CD14-positive monocyte (primary cell): ENCODE results near the gene COL9A3. TPM values are rescaled to one million over a fixed set of nuclear protein-coding genes. Genes with fewer than 3 reads are reported as not detected.

Experiments
- DNase-seq, 3 donors: peaks; one replicate each; pipeline ENCODE4 v3.0.0-alpha.2; 2011 to 2022
- H2AFZ ChIP-seq: 2 replicates; pipeline ENCODE4 v1.6.0; 2012; ENCODE audit warnings: mild to moderate bottlenecking, low read depth, low read length, inconsistent platforms; ENCODE audit not compliant: insufficient read depth, poor library complexity, severe bottlenecking
- H3K27ac ChIP-seq, 2 donors: 1 replicate in 1 of 2; 2 replicates in 1 of 2; pipeline ENCODE4 v1.5.1; 2012 to 2013; ENCODE audit warnings: low read length in 2 of 2, control low read depth in 1 of 2, inconsistent platforms in 1 of 2, low read depth in 1 of 2, mild to moderate bottlenecking in 1 of 2
- H3K27me3 ChIP-seq, 2 donors: one replicate each; pipeline versions ENCODE4 v1.6.0 to v1.6.1; 2011 to 2013; ENCODE audit warnings: low read length in 2 of 2; ENCODE audit not compliant: control insufficient read depth in 2 of 2, insufficient read depth in 2 of 2
- H3K36me3 ChIP-seq, 2 donors: replicated peaks in 1 of 2; 1 replicate in 1 of 2; 2 replicates in 1 of 2; pipeline versions ENCODE4 v1.5.1 to v1.6.1; 2012 to 2013; ENCODE audit warnings: low read length in 2 of 2, control low read depth in 1 of 2, inconsistent platforms in 1 of 2, mild to moderate bottlenecking in 1 of 2; ENCODE audit not compliant: insufficient read depth in 2 of 2, control insufficient read depth in 1 of 2
- H3K4me1 ChIP-seq, 2 donors: 1 replicate in 1 of 2; 2 replicates in 1 of 2; pipeline versions ENCODE4 v1.5.1 to v1.6.1; 2012 to 2013; ENCODE audit warnings: low read length in 2 of 2, control low read depth in 1 of 2, inconsistent platforms in 1 of 2, mild to moderate bottlenecking in 1 of 2, moderate library complexity in 1 of 2; ENCODE audit not compliant: insufficient read depth in 2 of 2, control insufficient read depth in 1 of 2
- H3K4me2 ChIP-seq: replicated peaks from 2 replicates; pipeline ENCODE3; 2012; ENCODE audit warnings: low read length, moderate library complexity, mild to moderate bottlenecking; ENCODE audit not compliant: poor library complexity, severe bottlenecking; ENCODE audit errors: extremely low read depth
- H3K4me3 ChIP-seq, 3 experiments: fragments of 200-600 bp in 1 of 3; sonication (generic) in 1 of 3; replicated peaks in 1 of 3; 1 replicate in 2 of 3; 2 replicates in 1 of 3; pipeline ENCODE4 v1.5.1; 2011 to 2013; ENCODE audit warnings: low read length in 3 of 3, mild to moderate bottlenecking in 3 of 3, control low read depth in 2 of 3, low read depth in 2 of 3, inconsistent platforms in 1 of 3, moderate library complexity in 1 of 3
- H3K79me2 ChIP-seq: 2 replicates; pipeline ENCODE4 v1.6.0; 2012; ENCODE audit warnings: mild to moderate bottlenecking, control low read depth, inconsistent platforms, low read length, moderate library complexity; ENCODE audit not compliant: insufficient read depth
- H3K9ac ChIP-seq: 2 replicates; pipeline ENCODE4 v1.6.0; 2017; ENCODE audit warnings: low read length, mild to moderate bottlenecking; ENCODE audit not compliant: insufficient read depth, poor library complexity, severe bottlenecking
- H3K9me3 ChIP-seq, 2 donors: replicated peaks in 1 of 2; 1 replicate in 1 of 2; 2 replicates in 1 of 2; pipeline versions ENCODE4 v1.5.1 to v1.6.1; 2012 to 2013; ENCODE audit warnings: low read length in 2 of 2, control low read depth in 1 of 2; ENCODE audit not compliant: control insufficient read depth in 1 of 2, insufficient read depth in 1 of 2
- H4K20me1 ChIP-seq: 2 replicates; pipeline ENCODE4 v1.6.0; 2012; ENCODE audit warnings: mild to moderate bottlenecking, low read length, control low read depth, moderate library complexity; ENCODE audit not compliant: insufficient read depth
- H3K27ac Mint-ChIP-seq, 7 donors: one replicate each; pipeline ENCODE4 v1.8.0; 2020; ENCODE audit warnings: mild to moderate bottlenecking in 7 of 7, mixed read lengths in 7 of 7, moderate library complexity in 6 of 7, inconsistent platforms in 2 of 7
- H3K27me3 Mint-ChIP-seq, 3 donors: one replicate each; pipeline ENCODE4 v1.8.0; 2021 to 2022; ENCODE audit warnings: low read depth in 3 of 3, mild to moderate bottlenecking in 3 of 3, mixed read lengths in 3 of 3, moderate library complexity in 3 of 3, inconsistent platforms in 1 of 3
- H3K36me3 Mint-ChIP-seq, 2 donors: one replicate each; pipeline ENCODE4 v1.8.0; 2020; ENCODE audit warnings: mixed read lengths in 2 of 2, inconsistent platforms in 1 of 2, mild to moderate bottlenecking in 1 of 2
- H3K4me1 Mint-ChIP-seq: one replicate; pipeline ENCODE4 v1.8.0; 2020; ENCODE audit warnings: mild to moderate bottlenecking, mixed read lengths
- H3K4me3 Mint-ChIP-seq, 2 donors: one replicate each; pipeline ENCODE4 v1.8.0; 2020; ENCODE audit warnings: mild to moderate bottlenecking in 2 of 2, mixed read lengths in 2 of 2, moderate library complexity in 1 of 2
- H3K9me3 Mint-ChIP-seq, 7 donors: one replicate each; pipeline ENCODE4 v1.8.0; 2020 to 2022; ENCODE audit warnings: mixed read lengths in 7 of 7, mild to moderate bottlenecking in 6 of 7, moderate library complexity in 6 of 7, inconsistent platforms in 2 of 7
- CTCF ChIP-seq: fragments of 200-600 bp; IDR thresholded peaks from one replicate; pipeline ENCODE4 v1.8.0; 2022; ENCODE audit warnings: antibody characterized with exemption, mild to moderate bottlenecking
- WGBS: methylation state at CpG from one replicate; pipeline ENCODE4 v1.1.5; 2013; ENCODE audit warnings: missing lambda C conversion rate; ENCODE audit not compliant: insufficient coverage; 5-methylcytosine and 5-hydroxymethylcytosine counted together
- intact Hi-C, 2 donors: fragments of 100-400 bp; cut with micrococcal nuclease; formaldehyde crosslinking; loops; one replicate each; pipeline versions ENCODE4 v1.15.0 to v1.15.1; 2023
- polyA plus RNA-seq, 3 donors: library from polyadenylated mRNA; depleted of rRNA in 1 of 3; unstranded in 2 of 3; stranded (reverse) in 1 of 3; fragments of 300-500 nt in 2 of 3; fragments of >200 nt in 1 of 3; fragmentation: Illumina TruSeq in 2 of 3; gene quantifications; 1 replicate in 2 of 3; 2 replicates in 1 of 3; pipeline ENCODE4 v1.2.3, GENCODE V29; 2012 to 2021

COL9A3 gene
- polyA plus RNA-seq, 3 donors: 1.8 to 4.4 (median 2.6) TPM

DNA sequence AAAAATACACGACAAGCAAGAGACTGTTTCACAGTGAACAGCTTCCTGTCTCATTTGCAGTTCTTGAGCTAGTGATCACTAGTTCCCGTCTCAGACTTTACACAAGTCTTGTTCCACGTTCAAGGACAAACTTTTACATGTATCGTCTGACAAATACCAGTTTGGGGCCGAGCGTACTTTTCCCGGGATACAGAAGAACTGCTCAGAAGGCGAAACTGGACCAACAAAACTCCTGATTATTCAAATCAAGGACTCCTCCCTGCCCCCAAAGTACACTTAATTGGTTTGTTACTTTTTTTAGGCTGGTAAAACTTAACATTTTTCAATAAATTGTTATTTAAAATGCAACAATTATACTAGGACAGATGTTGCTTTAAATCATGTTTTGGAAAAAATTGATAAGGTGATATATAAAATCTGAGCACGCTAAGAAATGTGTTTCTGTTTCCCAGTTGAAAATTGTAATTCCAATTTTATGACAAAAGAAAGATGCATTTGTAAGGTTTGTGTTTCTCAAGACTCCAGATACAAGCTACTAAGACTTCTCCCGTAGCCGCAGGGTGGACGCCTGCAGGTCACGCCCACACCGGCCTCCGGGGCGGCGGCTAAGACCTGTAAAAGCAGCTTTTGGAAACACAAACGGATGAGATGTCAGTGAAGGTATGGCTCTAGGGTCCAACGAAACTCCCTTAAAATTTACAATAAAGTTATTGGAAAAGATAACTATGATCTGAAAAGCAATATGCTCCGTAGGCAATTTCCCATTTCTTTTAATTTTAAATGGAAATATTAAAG lies 61.6 kb downstream of the COL9A3 start:
- TF ChIP-seq CTCF: no peak
- WGBS: 78% methylated on average over 7 of the region's 20 CpGs
- no peak overlapping the region for H3K9ac ChIP-seq
- Mint-ChIP-seq H3K27me3 (peaks cover 2 to 19% (median 14%) of the 10 kb centered on the region in 3 donors), H3K36me3 (peaks cover 18 to 29% of the 10 kb centered on the region in 2 donors), H3K4me3 (no peak overlapping the region), H3K9me3 (peaks cover 0 to 2% (median 0%) of the 10 kb centered on the region in 7 donors), H3K4me1 (peaks cover 11% of the 10 kb centered on the region), H3K27ac (no peak overlapping the region)
- H3K79me2 ChIP-seq: no peaks in the 10 kb centered on the region
- no peak for DNase-seq
- no peak overlapping the region for H3K27ac ChIP-seq
- H3K4me2 ChIP-seq: no peak overlapping the region
- no peak overlapping the region for H3K4me3 ChIP-seq
- H2AFZ ChIP-seq: no peak overlapping the region
- no peaks in the 10 kb centered on the region for H3K4me1 ChIP-seq
- no peaks in the 10 kb centered on the region for H3K27me3 ChIP-seq
- peaks cover 22 to 38% of the 10 kb centered on the region in 2 donors for H3K36me3 ChIP-seq
- no peaks in the 10 kb centered on the region for H3K9me3 ChIP-seq
- intact Hi-C loops: no loop called here
- peaks cover 14% of the 10 kb centered on the region for H4K20me1 ChIP-seq

DNA sequence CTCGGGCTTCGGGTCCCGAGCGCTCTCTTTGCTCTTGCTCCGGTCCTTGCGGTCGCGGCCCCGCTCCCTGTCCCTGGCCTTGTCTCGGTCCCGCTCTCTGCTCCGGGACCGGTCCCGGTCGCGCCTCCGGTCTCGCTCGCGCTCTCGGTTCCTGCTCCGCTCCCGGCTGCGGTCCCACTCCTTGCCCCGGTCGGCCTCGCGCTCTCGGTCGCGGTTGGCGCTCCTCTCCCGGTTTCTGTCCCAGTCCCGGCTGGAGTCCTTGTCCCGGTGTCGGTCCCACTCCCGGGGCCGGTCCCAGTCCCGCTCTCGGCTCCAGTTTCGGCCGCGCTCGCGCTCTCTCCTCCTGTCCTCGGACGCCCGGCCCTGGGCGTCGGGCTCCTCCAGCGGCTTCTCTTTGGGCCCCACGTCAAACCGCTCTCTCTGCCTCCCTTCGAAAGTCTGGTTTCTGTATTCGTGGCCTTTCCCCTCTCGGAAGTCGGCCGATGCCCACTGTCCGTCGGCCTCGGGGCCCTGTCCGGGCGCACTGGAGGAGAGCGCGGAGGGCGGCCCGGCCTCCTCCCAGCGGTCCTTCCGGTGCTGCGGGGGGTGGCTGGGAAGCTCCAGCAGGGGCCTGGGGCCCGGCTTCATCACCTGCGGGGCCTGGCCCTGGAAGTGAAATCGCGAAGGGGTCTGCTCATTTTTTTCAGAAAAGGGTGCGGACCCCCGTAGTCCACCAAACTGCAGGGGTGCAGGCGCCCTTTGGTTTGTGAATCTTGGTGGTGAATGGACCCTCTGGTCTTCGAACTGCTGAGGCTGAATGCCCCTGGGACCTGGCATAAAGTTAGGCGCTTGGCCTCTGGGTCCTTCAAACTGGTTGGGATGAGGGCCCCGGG lies 62.7 kb downstream of the COL9A3 start:
- no peak overlapping the region for H3K4me3 ChIP-seq
- no peak overlapping the region for H3K4me3 Mint-ChIP-seq
- WGBS: 84% methylated on average over 79 of the region's 80 CpGs

More for the DNA sequence above, 62.7 kb downstream of the COL9A3 start:
- no peak for TF ChIP-seq CTCF
- peaks cover 14% of the 10 kb centered on the region for H4K20me1 ChIP-seq
- Mint-ChIP-seq H3K9me3 (peaks cover 0 to 2% (median 0%) of the 10 kb centered on the region in 7 donors), H3K36me3 (peaks cover 18 to 33% of the 10 kb centered on the region in 2 donors), H3K27ac (no peak overlapping the region), H3K27me3 (peaks cover 2 to 18% (median 10%) of the 10 kb centered on the region in 3 donors), H3K4me1 (peaks cover 2% of the 10 kb centered on the region)
- no peak overlapping the region for H2AFZ ChIP-seq
- no peaks in the 10 kb centered on the region for H3K4me1 ChIP-seq
- no peak overlapping the region for H3K9ac ChIP-seq
- H3K36me3 ChIP-seq: peaks cover 22 to 38% of the 10 kb centered on the region in 2 donors
- intact Hi-C loops: no loop called here
- no peaks in the 10 kb centered on the region for H3K79me2 ChIP-seq
- no peak overlapping the region for H3K27ac ChIP-seq
- no peak overlapping the region for H3K4me2 ChIP-seq
- no peaks in the 10 kb centered on the region for H3K9me3 ChIP-seq
- DNase-seq: no peak
- H3K27me3 ChIP-seq: no peaks in the 10 kb centered on the region
